Activated CD4-positive, alpha-beta memory T cell treated with anti-CD3 and anti-CD28 coated beads, Interleukin-2, amount 10 ng/mL, durations not matched to agents 7 days and 5 days (primary cell): ENCODE measurements around the gene ZNF335. TPM values are rescaled to one million over a fixed set of nuclear protein-coding genes. Genes with fewer than 3 reads are reported as not detected.

Experiments
- CTCF ChIA-PET: fragments of 350-600 bp; sonication (Branson Sonifier 250); formaldehyde crosslinking; loops from one replicate; lab custom pipeline; 2021; ENCODE audit warnings: antibody characterized with exemption, inconsistent platforms; lab: Charles Lee
- POLR2A ChIA-PET: fragments of 350-600 bp; sonication (Branson Sonifier 250); formaldehyde crosslinking; loops from one replicate; lab custom pipeline; 2021; ENCODE audit warnings: antibody characterized with exemption; lab: Charles Lee
- DNase-seq: peaks from one replicate; pipeline ENCODE4 v3.0.0-alpha.2; 2020
- H3K27ac Mint-ChIP-seq: one replicate; pipeline ENCODE4 v1.8.0; 2021; ENCODE audit warnings: mild to moderate bottlenecking, mixed read lengths
- H3K27me3 Mint-ChIP-seq: one replicate; pipeline ENCODE4 v1.8.0; 2021; ENCODE audit warnings: mixed read lengths
- H3K36me3 Mint-ChIP-seq: one replicate; pipeline ENCODE4 v1.8.0; 2021; ENCODE audit warnings: low read depth, mixed read lengths
- H3K4me1 Mint-ChIP-seq: one replicate; pipeline ENCODE4 v1.8.0; 2021; ENCODE audit warnings: mixed read lengths
- H3K4me3 Mint-ChIP-seq: one replicate; pipeline ENCODE4 v1.8.0; 2021; ENCODE audit warnings: mild to moderate bottlenecking, mixed read lengths
- H3K9me3 Mint-ChIP-seq: one replicate; pipeline ENCODE4 v1.8.0; 2021; ENCODE audit warnings: mixed read lengths
- total RNA-seq, 2 experiments: library from RNA; stranded (reverse); gene quantifications; one replicate each; pipeline ENCODE4 v1.2.3, GENCODE V29; 2021

ZNF335 gene
- total RNA-seq, 2 experiments from 2014 or later, result 35.7 to 36.7 TPM

- H3K27ac Mint-ChIP-seq, result no peak overlapping the region
- peaks cover 32% of the 10 kb centered on the region for H3K27me3 Mint-ChIP-seq
- no peaks in the 10 kb centered on the region for H3K36me3 Mint-ChIP-seq
- ChIA-PET POLR2A (interaction anchor here (0.9 to 4.1 kb wide), 4 partner anchors 15 to 62 kb away, joined by 3 to 16 read pairs (median 3); partner anchors contain the start of gene PCIF1), CTCF (interaction anchor here (1.0 to 1.7 kb wide), 3 partner anchors 34 to 120 kb away, joined by 3 to 4 read pairs (median 3); no protein-coding TSS in a partner anchor)
- peaks cover 3% of the 10 kb centered on the region for H3K4me1 Mint-ChIP-seq
- H3K4me3 Mint-ChIP-seq, result no peak overlapping the region
- no peak for DNase-seq
- H3K9me3 Mint-ChIP-seq, result no peaks in the 10 kb centered on the region
Measured at GRCh38 chr20:45918779-45919537, 53.0 kb downstream of the ZNF335 start.

GRCh38 chr20:45918182-45918737 lies 53.7 kb downstream of the ZNF335 start:
- Mint-ChIP-seq H3K27me3 (peaks cover 32% of the 10 kb centered on the region), H3K27ac (no peak overlapping the region), H3K36me3 (no peaks in the 10 kb centered on the region), H3K4me3 (no peak overlapping the region), H3K4me1 (peaks cover 3% of the 10 kb centered on the region), H3K9me3 (no peaks in the 10 kb centered on the region)
- ChIA-PET CTCF (interaction anchor here (1.0 kb wide), 1 partner anchor 119 kb away, joined by 3 read pairs; no protein-coding TSS in a partner anchor), POLR2A (interaction anchor here (0.8 to 4.1 kb wide), 3 partner anchors 15 to 62 kb away, joined by 3 to 16 read pairs (median 3); partner anchors contain the start of genes PCIF1 and ZNF335)
- no peak for DNase-seq

- H3K27me3 Mint-ChIP-seq, result peaks cover 30% of the 10 kb centered on the region
- H3K4me1 Mint-ChIP-seq, result peaks cover 3% of the 10 kb centered on the region
- ChIA-PET POLR2A (interaction anchor here (0.8 to 4.1 kb wide), 2 partner anchors 16 to 55 kb away, joined by 3 to 16 read pairs; partner anchors contain the start of genes PCIF1 and ZNF335), CTCF (interaction anchor here (1.0 kb wide), 1 partner anchor 119 kb away, joined by 3 read pairs; no protein-coding TSS in a partner anchor)
- H3K36me3 Mint-ChIP-seq, result no peaks in the 10 kb centered on the region
- DNase-seq, result no peak
- H3K27ac Mint-ChIP-seq, result no peak overlapping the region
- no peaks in the 10 kb centered on the region for H3K9me3 Mint-ChIP-seq
- no peak overlapping the region for H3K4me3 Mint-ChIP-seq
Measured at GRCh38 chr20:45917790-45918141, 54.2 kb downstream of the ZNF335 start.

- POLR2A ChIA-PET, result no interaction called here
- H3K4me3 Mint-ChIP-seq, result no peak overlapping the region
- no peak overlapping the region for H3K27ac Mint-ChIP-seq
- H3K36me3 Mint-ChIP-seq, result no peaks in the 10 kb centered on the region
- CTCF ChIA-PET, result no interaction called here
- H3K27me3 Mint-ChIP-seq, result peaks cover 26% of the 10 kb centered on the region
- no peak for DNase-seq
- peaks cover 19% of the 10 kb centered on the region for H3K4me1 Mint-ChIP-seq
- H3K9me3 Mint-ChIP-seq, result no peaks in the 10 kb centered on the region
Measured at GRCh38 chr20:45913116-45913515, 58.9 kb downstream of the ZNF335 start.

GRCh38 chr20:45912344-45912682 lies 59.7 kb downstream of the ZNF335 start:
- DNase-seq, result no peak
- no peak overlapping the region for H3K27ac Mint-ChIP-seq
- no peaks in the 10 kb centered on the region for H3K9me3 Mint-ChIP-seq
- H3K4me3 Mint-ChIP-seq, result no peak overlapping the region
- POLR2A ChIA-PET, result no interaction called here
- CTCF ChIA-PET, result no interaction called here
- no peaks in the 10 kb centered on the region for H3K36me3 Mint-ChIP-seq
- H3K27me3 Mint-ChIP-seq, result peaks cover 23% of the 10 kb centered on the region
- peaks cover 19% of the 10 kb centered on the region for H3K4me1 Mint-ChIP-seq

GRCh38 chr20:45911486-45912343 lies 60.3 kb downstream of the ZNF335 start, which contains the start of gene PLTP:
Gene PLTP (minus strand): TSS chr20:45912155. CDS start chr20:45911452, 703 bp downstream.
- H3K27ac Mint-ChIP-seq, result no peak within 1 kb of the TSS
- ChIA-PET CTCF (no interaction called here), POLR2A (interaction anchor here (1.6 to 2.3 kb wide), 2 partner anchors 22 to 99 kb away, joined by 4 to 16 read pairs; partner anchors contain the start of genes PCIF1 and UBE2C)
- no peaks in the 10 kb centered on the region for H3K36me3 Mint-ChIP-seq
- H3K4me3 Mint-ChIP-seq, result peak within 1 kb of the TSS; percentile 64
- H3K4me1 Mint-ChIP-seq, result peaks cover 19% of the 10 kb centered on the region
- DNase-seq, result peak; percentile 35
- H3K9me3 Mint-ChIP-seq, result no peaks in the 10 kb centered on the region
- H3K27me3 Mint-ChIP-seq, result peaks cover 23% of the 10 kb centered on the region

GRCh38 chr20:45910670-45911485 lies 61.1 kb downstream of the ZNF335 start:
- DNase-seq, result peak; percentile 92
- H3K4me1 Mint-ChIP-seq, result peaks cover 19% of the 10 kb centered on the region
- CTCF ChIA-PET, result interaction anchor here (0.7 kb wide), 1 partner anchor 76 kb away, joined by 3 read pairs; no protein-coding TSS in a partner anchor
- H3K27ac Mint-ChIP-seq, result peak overlapping the region; percentile 43
- peaks cover 17% of the 10 kb centered on the region for H3K27me3 Mint-ChIP-seq
- H3K9me3 Mint-ChIP-seq, result no peaks in the 10 kb centered on the region
- H3K4me3 Mint-ChIP-seq, result peak overlapping the region; percentile 64
- H3K36me3 Mint-ChIP-seq, result no peaks in the 10 kb centered on the region
- POLR2A ChIA-PET, result interaction anchor here (0.8 to 2.3 kb wide), 5 partner anchors 9 to 98 kb away, joined by 3 to 16 read pairs (median 4); partner anchors contain the start of genes PCIF1, UBE2C and ZSWIM1

- H3K27ac Mint-ChIP-seq, result no peak overlapping the region
Measured at GRCh38 chr20:45909817-45910669, 62.0 kb downstream of the ZNF335 start.

GRCh38 chr20:45909336-45909808 lies 62.6 kb downstream of the ZNF335 start:
- Mint-ChIP-seq H3K27ac (no peak overlapping the region), H3K4me1 (peaks cover 17% of the 10 kb centered on the region), H3K4me3 (no peak overlapping the region), H3K36me3 (no peaks in the 10 kb centered on the region), H3K27me3 (peaks cover 14% of the 10 kb centered on the region), H3K9me3 (no peaks in the 10 kb centered on the region)
- CTCF ChIA-PET, result interaction anchor here (0.7 to 1.5 kb wide), 4 partner anchors 20 to 615 kb away, joined by 3 to 5 read pairs (median 4); no protein-coding TSS in a partner anchor
- POLR2A ChIA-PET, result interaction anchor here (1.0 to 2.3 kb wide), 4 partner anchors 8 to 28 kb away, joined by 3 to 16 read pairs (median 6); partner anchors contain the start of genes CTSA, NEURL2, PCIF1 and ZSWIM1
- DNase-seq, result no peak

More at GRCh38 chr20:45909817-45910669, 62.0 kb downstream of the ZNF335 start:
- peaks cover 19% of the 10 kb centered on the region for H3K4me1 Mint-ChIP-seq
- peak overlapping the region; percentile 64 for H3K4me3 Mint-ChIP-seq
- H3K9me3 Mint-ChIP-seq, result no peaks in the 10 kb centered on the region
- CTCF ChIA-PET, result interaction anchor here (0.6 to 1.5 kb wide), 4 partner anchors 60 to 616 kb away, joined by 3 to 5 read pairs (median 3); no protein-coding TSS in a partner anchor
- peaks cover 17% of the 10 kb centered on the region for H3K27me3 Mint-ChIP-seq
- DNase-seq, result no peak
- no peaks in the 10 kb centered on the region for H3K36me3 Mint-ChIP-seq
- POLR2A ChIA-PET, result interaction anchor here (0.8 to 2.3 kb wide), 6 partner anchors 8 to 97 kb away, joined by 3 to 16 read pairs (median 5); partner anchors contain the start of genes CTSA, NEURL2, PCIF1 and UBE2C

- Mint-ChIP-seq H3K4me3 (no peak overlapping the region), H3K36me3 (no peaks in the 10 kb centered on the region), H3K4me1 (peaks cover 16% of the 10 kb centered on the region), H3K27me3 (peaks cover 9% of the 10 kb centered on the region), H3K27ac (no peak overlapping the region), H3K9me3 (no peaks in the 10 kb centered on the region)
- DNase-seq, result no peak
- POLR2A ChIA-PET, result no interaction called here
- CTCF ChIA-PET, result no interaction called here
Measured at GRCh38 chr20:45908084-45908483, 63.9 kb downstream of the ZNF335 start.
